OCI-LY1 (cell line): Measurements from ENCODE around the gene MAST4.

ENCODE experiments used
- EZH2 ChIP-seq: fragments of 200-600 bp; sonication (generic), shearing (Covaris generic); IDR thresholded peaks from 2 replicates; pipeline ENCODE4 v1.8.0; 2017; ENCODE audit warnings: borderline replicate concordance, mixed run types, mild to moderate bottlenecking, antibody characterized with exemption, low read length, moderate library complexity, mixed read lengths
- TF ChIP-seq, protein P1 (sequence below): fragments of 200-600 bp; sonication (generic), shearing (Covaris generic); IDR thresholded peaks from 2 replicates; pipeline ENCODE4 v1.5.1; 2017; ENCODE audit warnings: mild to moderate bottlenecking, antibody characterized with exemption, low read length, moderate library complexity, mixed read lengths

DNA sequence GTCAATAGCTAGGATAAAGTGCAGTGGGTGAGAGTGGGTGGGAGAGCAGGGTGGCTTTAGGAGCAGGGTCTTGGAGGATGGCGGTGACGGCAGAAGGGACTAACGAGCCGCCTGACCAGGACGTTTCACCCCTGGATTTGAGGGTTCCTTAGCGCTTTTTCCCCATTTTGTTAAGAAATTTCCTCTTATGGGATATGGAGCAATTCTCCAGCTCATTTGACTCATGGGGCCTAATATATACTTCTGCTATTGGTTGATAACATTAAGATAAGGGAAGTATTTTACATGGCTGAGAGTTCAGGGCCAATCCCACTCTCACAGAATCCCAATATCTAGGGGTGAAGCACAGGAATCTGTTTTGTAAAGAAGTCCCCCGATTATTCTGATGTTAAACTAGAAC is 582.8 kb downstream of the MAST4 start:
- TF ChIP-seq, protein P1, sequence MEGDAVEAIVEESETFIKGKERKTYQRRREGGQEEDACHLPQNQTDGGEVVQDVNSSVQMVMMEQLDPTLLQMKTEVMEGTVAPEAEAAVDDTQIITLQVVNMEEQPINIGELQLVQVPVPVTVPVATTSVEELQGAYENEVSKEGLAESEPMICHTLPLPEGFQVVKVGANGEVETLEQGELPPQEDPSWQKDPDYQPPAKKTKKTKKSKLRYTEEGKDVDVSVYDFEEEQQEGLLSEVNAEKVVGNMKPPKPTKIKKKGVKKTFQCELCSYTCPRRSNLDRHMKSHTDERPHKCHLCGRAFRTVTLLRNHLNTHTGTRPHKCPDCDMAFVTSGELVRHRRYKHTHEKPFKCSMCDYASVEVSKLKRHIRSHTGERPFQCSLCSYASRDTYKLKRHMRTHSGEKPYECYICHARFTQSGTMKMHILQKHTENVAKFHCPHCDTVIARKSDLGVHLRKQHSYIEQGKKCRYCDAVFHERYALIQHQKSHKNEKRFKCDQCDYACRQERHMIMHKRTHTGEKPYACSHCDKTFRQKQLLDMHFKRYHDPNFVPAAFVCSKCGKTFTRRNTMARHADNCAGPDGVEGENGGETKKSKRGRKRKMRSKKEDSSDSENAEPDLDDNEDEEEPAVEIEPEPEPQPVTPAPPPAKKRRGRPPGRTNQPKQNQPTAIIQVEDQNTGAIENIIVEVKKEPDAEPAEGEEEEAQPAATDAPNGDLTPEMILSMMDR = no peak
- TF ChIP-seq EZH2 = no peak
